ENCODE measurements around the gene KRTAP1-3. TPM values are rescaled to one million over a fixed set of nuclear protein-coding genes. Genes with fewer than 3 reads are reported as not detected.

The KRTAP1-3 gene
- total RNA-seq, 1 experiment from 2014 or later = not detected

- no peak for TF ChIP-seq AR (CRISPR knock-in tag; IDR thresholded peaks at IDR 0.05)
- TF ChIP-seq OVOL2 (CRISPR knock-in tag; IDR thresholded peaks at IDR 0.05; ENCODE audit: borderline replicate concordance) = no peak
- no peak for TF ChIP-seq ESRRA (CRISPR knock-in tag; IDR thresholded peaks at IDR 0.05; ENCODE audit: borderline replicate concordance)
- TF ChIP-seq CREB1 (CRISPR knock-in tag; IDR thresholded peaks at IDR 0.05) = no peak
- TF ChIP-seq ZSCAN18 (CRISPR knock-in tag; IDR thresholded peaks at IDR 0.05) = no peak
These were observed 21.5 kb downstream of the KRTAP1-3 start (continued) for GRCh38 chr17:41013181-41013580.

- POLR2A ChIA-PET = no interaction called here
- peak overlapping the region; percentile 7; the same call in 1 of the 2 replicates for H3K27ac Mint-ChIP-seq
- TF ChIP-seq, protein P1, sequence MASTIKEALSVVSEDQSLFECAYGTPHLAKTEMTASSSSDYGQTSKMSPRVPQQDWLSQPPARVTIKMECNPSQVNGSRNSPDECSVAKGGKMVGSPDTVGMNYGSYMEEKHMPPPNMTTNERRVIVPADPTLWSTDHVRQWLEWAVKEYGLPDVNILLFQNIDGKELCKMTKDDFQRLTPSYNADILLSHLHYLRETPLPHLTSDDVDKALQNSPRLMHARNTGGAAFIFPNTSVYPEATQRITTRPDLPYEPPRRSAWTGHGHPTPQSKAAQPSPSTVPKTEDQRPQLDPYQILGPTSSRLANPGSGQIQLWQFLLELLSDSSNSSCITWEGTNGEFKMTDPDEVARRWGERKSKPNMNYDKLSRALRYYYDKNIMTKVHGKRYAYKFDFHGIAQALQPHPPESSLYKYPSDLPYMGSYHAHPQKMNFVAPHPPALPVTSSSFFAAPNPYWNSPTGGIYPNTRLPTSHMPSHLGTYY (CRISPR knock-in tag; IDR thresholded peaks at IDR 0.05) = no peak
- TF ChIP-seq GTF2I (CRISPR knock-in tag; conservative IDR thresholded peaks at IDR 0.05) (no peak), AFF4 (CRISPR knock-in tag; IDR thresholded peaks at IDR 0.05; ENCODE audit: borderline replicate concordance) (no peak), ZNF317 (CRISPR knock-in tag; IDR thresholded peaks at IDR 0.05; ENCODE audit: borderline replicate concordance, low read depth) (no peak), SOX15 (CRISPR knock-in tag; IDR thresholded peaks at IDR 0.05) (no peak), ARID4B (CRISPR knock-in tag; IDR thresholded peaks at IDR 0.05; ENCODE audit: borderline replicate concordance) (no peak), ELF4 (CRISPR knock-in tag; IDR thresholded peaks at IDR 0.05; ENCODE audit: low read depth) (no peak)
- TF ChIP-seq, protein P2, sequence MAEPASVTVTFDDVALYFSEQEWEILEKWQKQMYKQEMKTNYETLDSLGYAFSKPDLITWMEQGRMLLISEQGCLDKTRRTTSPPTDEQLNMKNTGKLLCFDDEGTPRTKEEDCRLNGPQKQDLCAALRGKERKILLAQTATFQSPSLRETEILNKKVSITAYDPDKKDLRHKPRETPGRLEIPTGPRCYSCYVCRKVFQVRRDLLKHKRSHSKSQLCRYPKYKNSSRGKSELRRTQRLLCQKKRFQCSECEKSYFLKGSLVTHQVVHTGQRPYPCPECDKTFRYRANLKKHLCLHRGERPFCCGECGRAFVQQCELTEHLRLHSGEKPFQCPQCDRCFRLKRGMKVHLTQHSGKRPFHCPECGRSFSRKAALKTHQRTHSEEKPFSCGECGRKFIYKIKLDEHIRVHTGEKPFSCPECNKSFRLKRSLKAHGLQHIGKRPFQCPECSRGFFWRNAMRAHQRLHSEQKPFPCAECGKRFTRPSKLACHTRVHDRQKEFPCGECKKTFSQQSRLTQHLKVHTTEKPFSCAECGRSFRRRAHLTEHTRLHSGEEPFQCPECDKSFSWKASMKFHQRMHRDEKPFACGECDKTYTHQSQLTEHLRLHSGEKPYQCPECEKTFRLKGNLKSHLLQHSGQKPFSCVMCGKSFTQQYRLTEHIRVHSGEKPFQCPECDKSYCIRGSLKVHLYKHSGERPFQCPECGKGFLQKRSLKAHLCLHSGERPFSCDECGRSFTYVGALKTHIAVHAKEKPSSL (CRISPR knock-in tag; conservative IDR thresholded peaks at IDR 0.05) = no peak
- TF ChIP-seq, protein P3, sequence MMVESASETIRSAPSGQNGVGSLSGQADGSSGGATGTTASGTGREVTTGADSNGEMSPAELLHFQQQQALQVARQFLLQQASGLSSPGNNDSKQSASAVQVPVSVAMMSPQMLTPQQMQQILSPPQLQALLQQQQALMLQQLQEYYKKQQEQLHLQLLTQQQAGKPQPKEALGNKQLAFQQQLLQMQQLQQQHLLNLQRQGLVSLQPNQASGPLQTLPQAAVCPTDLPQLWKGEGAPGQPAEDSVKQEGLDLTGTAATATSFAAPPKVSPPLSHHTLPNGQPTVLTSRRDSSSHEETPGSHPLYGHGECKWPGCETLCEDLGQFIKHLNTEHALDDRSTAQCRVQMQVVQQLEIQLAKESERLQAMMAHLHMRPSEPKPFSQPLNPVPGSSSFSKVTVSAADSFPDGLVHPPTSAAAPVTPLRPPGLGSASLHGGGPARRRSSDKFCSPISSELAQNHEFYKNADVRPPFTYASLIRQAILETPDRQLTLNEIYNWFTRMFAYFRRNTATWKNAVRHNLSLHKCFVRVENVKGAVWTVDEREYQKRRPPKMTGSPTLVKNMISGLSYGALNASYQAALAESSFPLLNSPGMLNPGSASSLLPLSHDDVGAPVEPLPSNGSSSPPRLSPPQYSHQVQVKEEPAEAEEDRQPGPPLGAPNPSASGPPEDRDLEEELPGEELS (CRISPR knock-in tag; IDR thresholded peaks at IDR 0.05) = no peak
These were observed 22.2 kb downstream of the KRTAP1-3 start for GRCh38 chr17:41012326-41013120.

More at GRCh38 chr17:41012326-41013120, 22.2 kb downstream of the KRTAP1-3 start:
- Mint-ChIP-seq H3K4me1 (peaks cover 15% of the 10 kb centered on the region), H3K36me3 (no peaks in the 10 kb centered on the region), H3K4me3 (no peak overlapping the region), H3K27me3 (ENCODE audit: low read depth) (no peaks in the 10 kb centered on the region), H3K9me3 (no peaks in the 10 kb centered on the region)
- DNase-seq (ENCODE audit: low spot score) (no peak), ATAC-seq (no peak)
- CTCF ChIA-PET = no interaction called here
